ENCODE measurements around the gene BACH2. TPM values are rescaled to one million over a fixed set of nuclear protein-coding genes. Genes with fewer than 3 reads are reported as not detected.
A peak's percentile ranks its signal among the peaks of the same experiment; 100 is the strongest.

BACH2 gene
- total and polyA plus RNA-seq, 9 of the 15 experiments (the other 6 are each of a cell fraction or from before 2014, with no cell fraction given) = 0.06 to 3.1 (median 0.59) TPM

DNA sequence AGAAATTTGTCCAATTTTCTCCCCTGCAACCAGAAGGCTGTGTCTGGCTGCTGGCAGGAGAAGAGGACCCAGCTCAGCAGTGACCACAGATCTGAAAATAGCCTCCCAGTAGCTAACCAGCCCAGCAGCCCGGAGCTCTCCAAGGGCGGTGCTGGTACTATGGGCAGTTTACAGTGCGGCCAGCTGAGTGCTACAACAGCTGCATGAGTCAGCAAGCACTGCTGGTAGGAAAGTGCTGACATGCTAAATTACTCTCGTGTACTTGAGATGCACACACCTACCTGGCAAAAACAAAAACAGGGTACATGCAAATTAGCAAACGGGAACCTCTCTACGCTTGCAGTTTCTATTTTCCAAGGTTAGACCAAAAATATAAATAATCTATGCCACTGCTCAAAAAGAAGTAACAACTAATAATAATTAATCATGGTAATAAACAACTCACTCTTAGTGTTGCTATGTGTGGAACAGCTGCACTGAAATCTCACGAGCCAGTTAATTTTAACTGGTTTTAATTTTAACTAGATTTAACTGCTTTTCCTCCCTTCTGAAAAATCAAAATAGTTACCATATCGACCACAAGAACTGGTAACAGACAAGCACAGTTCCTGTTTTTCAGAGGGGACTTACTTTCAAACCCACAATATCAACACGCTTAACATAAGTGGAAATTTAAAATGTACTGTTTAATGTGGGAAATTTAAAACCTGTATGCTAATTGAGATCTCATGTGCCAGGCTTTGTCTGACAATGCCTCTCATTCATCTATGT is 10.8 kb downstream of the BACH2 start (continued):
- TF ChIP-seq ZBTB17 (CRISPR knock-in tag; IDR thresholded peaks at IDR 0.05) (no peak), FOXJ3 (CRISPR knock-in tag; IDR thresholded peaks at IDR 0.05) (no peak), E2F3 (CRISPR knock-in tag; IDR thresholded peaks at IDR 0.05) (no peak), MTA3 (IDR thresholded peaks at IDR 0.05; ENCODE audit: borderline replicate concordance) (0 out of 2 replicates have a peak, but pooled peaks have one; percentile 67), DPF2 (IDR thresholded peaks at IDR 0.05) (peak; percentile 69; the same call in 1 of the 2 replicates), POLR2H (tag; IDR thresholded peaks at IDR 0.05; ENCODE audit: low read depth) (no peak), NCOR1 (IDR thresholded peaks at IDR 0.05) (peak; percentile 57), FIP1L1 (IDR thresholded peaks at IDR 0.05; ENCODE audit: low read depth, low read length, poor library complexity, severe bottlenecking) (no peak), ZNF316 (IDR thresholded peaks at IDR 0.05) (peak; percentile 100), RNF2 (IDR thresholded peaks at IDR 0.05) (0 out of 2 replicates have a peak, but pooled peaks have one; percentile 55), RBM25 (IDR thresholded peaks at IDR 0.05; ENCODE audit: low read depth, low read length, severe bottlenecking) (no peak), BACH1 (tag; IDR thresholded peaks at IDR 0.05) (peak; percentile 96), NCOA2 (IDR thresholded peaks at IDR 0.05; ENCODE audit: partially characterized antibody in 2 of 2) (no peak), CTBP1 (IDR thresholded peaks at IDR 0.05; ENCODE audit: borderline replicate concordance) (peak; percentile 69; the same call in 1 of the 2 replicates), SOX6 (IDR thresholded peaks at IDR 0.05) (peak; percentile 49; the same call in 1 of the 2 replicates), FOXJ2 (tag; IDR thresholded peaks at IDR 0.05) (0 out of 2 replicates have a peak, but pooled peaks have one; percentile 22), ZBTB1 (CRISPR knock-in tag; IDR thresholded peaks at IDR 0.05; ENCODE audit: borderline replicate concordance, low read depth) (no peak), SIN3A (IDR thresholded peaks at IDR 0.05; ENCODE audit: borderline replicate concordance in 2 of 2, control insufficient read depth in 1 of 2, low read depth in 2 of 2, low read length in 2 of 2) (0 out of 4 replicates have a peak, but pooled peaks have one; percentile 38 to 45), MAFG (tag; conservative IDR thresholded peaks at IDR 0.05) (peak; percentile 100), MAFK (IDR thresholded peaks at IDR 0.05; ENCODE audit: low read length) (peak; percentile 99), CBFA2T3 (IDR thresholded peaks at IDR 0.05) (peak; percentile 43), TRIM28 (IDR thresholded peaks at IDR 0.05) (no peak)
- TF ChIP-seq, protein P1, sequence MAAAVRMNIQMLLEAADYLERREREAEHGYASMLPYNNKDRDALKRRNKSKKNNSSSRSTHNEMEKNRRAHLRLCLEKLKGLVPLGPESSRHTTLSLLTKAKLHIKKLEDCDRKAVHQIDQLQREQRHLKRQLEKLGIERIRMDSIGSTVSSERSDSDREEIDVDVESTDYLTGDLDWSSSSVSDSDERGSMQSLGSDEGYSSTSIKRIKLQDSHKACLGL (CRISPR knock-in tag; IDR thresholded peaks at IDR 0.05; ENCODE audit: borderline replicate concordance, poor library complexity, severe bottlenecking) = no peak
- TF ChIP-seq, protein P2, sequence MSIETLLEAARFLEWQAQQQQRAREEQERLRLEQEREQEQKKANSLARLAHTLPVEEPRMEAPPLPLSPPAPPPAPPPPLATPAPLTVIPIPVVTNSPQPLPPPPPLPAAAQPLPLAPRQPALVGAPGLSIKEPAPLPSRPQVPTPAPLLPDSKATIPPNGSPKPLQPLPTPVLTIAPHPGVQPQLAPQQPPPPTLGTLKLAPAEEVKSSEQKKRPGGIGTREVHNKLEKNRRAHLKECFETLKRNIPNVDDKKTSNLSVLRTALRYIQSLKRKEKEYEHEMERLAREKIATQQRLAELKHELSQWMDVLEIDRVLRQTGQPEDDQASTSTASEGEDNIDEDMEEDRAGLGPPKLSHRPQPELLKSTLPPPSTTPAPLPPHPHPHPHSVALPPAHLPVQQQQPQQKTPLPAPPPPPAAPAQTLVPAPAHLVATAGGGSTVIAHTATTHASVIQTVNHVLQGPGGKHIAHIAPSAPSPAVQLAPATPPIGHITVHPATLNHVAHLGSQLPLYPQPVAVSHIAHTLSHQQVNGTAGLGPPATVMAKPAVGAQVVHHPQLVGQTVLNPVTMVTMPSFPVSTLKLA (conservative IDR thresholded peaks at IDR 0.05) = peak; percentile 26 to 50; a peak in 1 of 4 replicates
- TF ChIP-seq, protein P3, sequence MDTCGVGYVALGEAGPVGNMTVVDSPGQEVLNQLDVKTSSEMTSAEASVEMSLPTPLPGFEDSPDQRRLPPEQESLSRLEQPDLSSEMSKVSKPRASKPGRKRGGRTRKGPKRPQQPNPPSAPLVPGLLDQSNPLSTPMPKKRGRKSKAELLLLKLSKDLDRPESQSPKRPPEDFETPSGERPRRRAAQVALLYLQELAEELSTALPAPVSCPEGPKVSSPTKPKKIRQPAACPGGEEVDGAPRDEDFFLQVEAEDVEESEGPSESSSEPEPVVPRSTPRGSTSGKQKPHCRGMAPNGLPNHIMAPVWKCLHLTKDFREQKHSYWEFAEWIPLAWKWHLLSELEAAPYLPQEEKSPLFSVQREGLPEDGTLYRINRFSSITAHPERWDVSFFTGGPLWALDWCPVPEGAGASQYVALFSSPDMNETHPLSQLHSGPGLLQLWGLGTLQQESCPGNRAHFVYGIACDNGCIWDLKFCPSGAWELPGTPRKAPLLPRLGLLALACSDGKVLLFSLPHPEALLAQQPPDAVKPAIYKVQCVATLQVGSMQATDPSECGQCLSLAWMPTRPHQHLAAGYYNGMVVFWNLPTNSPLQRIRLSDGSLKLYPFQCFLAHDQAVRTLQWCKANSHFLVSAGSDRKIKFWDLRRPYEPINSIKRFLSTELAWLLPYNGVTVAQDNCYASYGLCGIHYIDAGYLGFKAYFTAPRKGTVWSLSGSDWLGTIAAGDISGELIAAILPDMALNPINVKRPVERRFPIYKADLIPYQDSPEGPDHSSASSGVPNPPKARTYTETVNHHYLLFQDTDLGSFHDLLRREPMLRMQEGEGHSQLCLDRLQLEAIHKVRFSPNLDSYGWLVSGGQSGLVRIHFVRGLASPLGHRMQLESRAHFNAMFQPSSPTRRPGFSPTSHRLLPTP (IDR thresholded peaks at IDR 0.05; ENCODE audit: borderline replicate concordance, extremely low read depth, insufficient read length) = no peak

Measured in K562 (cell line).